Mesodermal cell (in vitro differentiated cells): Measurements from ENCODE around the gene SLC8A1.

ENCODE experiments used
- H3K27ac ChIP-seq: 2 replicates; pipeline ENCODE4 v1.7.0; 2013; ENCODE audit warnings: mild to moderate bottlenecking, low read depth, low read length, moderate library complexity; ENCODE audit not compliant: severe bottlenecking
- H3K36me3 ChIP-seq: 2 replicates; pipeline ENCODE4 v1.7.1; 2013; ENCODE audit warnings: mild to moderate bottlenecking, low read length, moderate library complexity; ENCODE audit not compliant: control insufficient read depth, insufficient read depth
- H3K4me1 ChIP-seq: one replicate; pipeline ENCODE4 v1.7.1; 2013; ENCODE audit warnings: mild to moderate bottlenecking, low read length; ENCODE audit not compliant: insufficient read depth, control insufficient read depth, poor library complexity, severe bottlenecking
- H3K4me3 ChIP-seq: 2 replicates; pipeline ENCODE4 v1.7.0; 2013; ENCODE audit warnings: low read length, control low read depth, mild to moderate bottlenecking; ENCODE audit not compliant: insufficient read depth, poor library complexity, severe bottlenecking; ENCODE audit errors: extremely low read depth
- H3K9me3 ChIP-seq: 2 replicates; pipeline ENCODE4 v1.7.1; 2013; ENCODE audit warnings: mild to moderate bottlenecking, low read length, moderate library complexity; ENCODE audit not compliant: control insufficient read depth
- WGBS, 2 experiments: methylation state at CpG; one replicate each; pipeline ENCODE4 v1.1.5; 2013; ENCODE audit warnings: missing lambda C conversion rate in 2 of 2; ENCODE audit not compliant: insufficient coverage in 2 of 2; 5-methylcytosine and 5-hydroxymethylcytosine counted together

Gene SLC8A1

GRCh38 chr2:40388161-40388560, 63.7 kb downstream of the SLC8A1 start:
- Histone ChIP-seq H3K36me3 (no peaks in the 10 kb centered on the region), H3K4me1 (no peaks in the 10 kb centered on the region), H3K4me3 (no peak overlapping the region), H3K9me3 (no peaks in the 10 kb centered on the region), H3K27ac (no peak overlapping the region)
- 100% methylated on average over 1 to 2 of the region's 5 CpGs for WGBS, 2 experiments

GRCh38 chr2:40386177-40386576, 65.7 kb downstream of the SLC8A1 start:
- H3K9me3 ChIP-seq, result peaks cover 10% of the 10 kb centered on the region
- no peaks in the 10 kb centered on the region for H3K36me3 ChIP-seq
- H3K27ac ChIP-seq, result no peak overlapping the region
- no peak overlapping the region for H3K4me3 ChIP-seq
- no peaks in the 10 kb centered on the region for H3K4me1 ChIP-seq
- no CpG with 5 or more reads among the region's 2 CpGs for WGBS, 2 experiments

GRCh38 chr2:40384714-40385113, 67.2 kb downstream of the SLC8A1 start:
- WGBS, 2 experiments, result no CpG with 5 or more reads among the region's 2 CpGs
- no peaks in the 10 kb centered on the region for H3K36me3 ChIP-seq
- H3K27ac ChIP-seq, result no peak overlapping the region
- peaks cover 15% of the 10 kb centered on the region for H3K9me3 ChIP-seq
- no peak overlapping the region for H3K4me3 ChIP-seq
- H3K4me1 ChIP-seq, result no peaks in the 10 kb centered on the region

GRCh38 chr2:40384233-40384632, 67.7 kb downstream of the SLC8A1 start:
- Histone ChIP-seq H3K4me1 (no peaks in the 10 kb centered on the region), H3K36me3 (no peaks in the 10 kb centered on the region), H3K27ac (no peak overlapping the region), H3K4me3 (no peak overlapping the region), H3K9me3 (peaks cover 15% of the 10 kb centered on the region)
- WGBS, 2 experiments, result no CpG with 5 or more reads among the region's 1 CpG

GRCh38 chr2:40380721-40381120, 71.2 kb downstream of the SLC8A1 start:
- no peak overlapping the region for H3K27ac ChIP-seq
- WGBS, 2 experiments, result 100% methylated on average over 1 of the region's 2 CpGs
- H3K9me3 ChIP-seq, result peaks cover 15% of the 10 kb centered on the region
- H3K4me3 ChIP-seq, result no peak overlapping the region
- H3K4me1 ChIP-seq, result no peaks in the 10 kb centered on the region
- no peaks in the 10 kb centered on the region for H3K36me3 ChIP-seq

GRCh38 chr2:40380041-40380440, 71.8 kb downstream of the SLC8A1 start:
- Histone ChIP-seq H3K4me1 (no peaks in the 10 kb centered on the region), H3K27ac (no peak overlapping the region), H3K9me3 (peaks cover 15% of the 10 kb centered on the region), H3K4me3 (no peak overlapping the region), H3K36me3 (no peaks in the 10 kb centered on the region)
- 71 to 100% methylated on average over 1 of the region's 1 CpG for WGBS, 2 experiments

GRCh38 chr2:40374543-40375240, 77.2 kb downstream of the SLC8A1 start:
- peaks cover 24% of the 10 kb centered on the region for H3K4me1 ChIP-seq
- no peaks in the 10 kb centered on the region for H3K9me3 ChIP-seq
- WGBS, 2 experiments, result 83% methylated on average over 1 of the region's 2 CpGs; no CpG with 5 or more reads in 1 of the 2 experiments
- H3K36me3 ChIP-seq, result no peaks in the 10 kb centered on the region
- H3K27ac ChIP-seq, result no peak overlapping the region
- no peak overlapping the region for H3K4me3 ChIP-seq

GRCh38 chr2:40373111-40373510, 78.8 kb downstream of the SLC8A1 start:
- Histone ChIP-seq H3K4me1 (peaks cover 24% of the 10 kb centered on the region), H3K27ac (no peak overlapping the region), H3K9me3 (no peaks in the 10 kb centered on the region), H3K36me3 (no peaks in the 10 kb centered on the region), H3K4me3 (no peak overlapping the region)
- no CpG with 5 or more reads among the region's 1 CpG for WGBS, 2 experiments

GRCh38 chr2:40372283-40372985, 79.5 kb downstream of the SLC8A1 start:
- peaks cover 24% of the 10 kb centered on the region for H3K4me1 ChIP-seq
- no peaks in the 10 kb centered on the region for H3K36me3 ChIP-seq
- WGBS, 2 experiments, result 74 to 89% methylated on average over 1 to 2 of the region's 5 CpGs
- peak overlapping the region; percentile 68 for H3K27ac ChIP-seq
- H3K4me3 ChIP-seq, result no peak overlapping the region
- H3K9me3 ChIP-seq, result no peaks in the 10 kb centered on the region

- 23 to 33% methylated on average over 2 of the region's 4 CpGs for WGBS, 2 experiments
Measured at GRCh38 chr2:40371525-40372282, 80.2 kb downstream of the SLC8A1 start.

More at GRCh38 chr2:40371525-40372282, 80.2 kb downstream of the SLC8A1 start:
- H3K9me3 ChIP-seq, result no peaks in the 10 kb centered on the region
- peak overlapping the region; percentile 68 for H3K27ac ChIP-seq
- no peaks in the 10 kb centered on the region for H3K36me3 ChIP-seq
- peaks cover 24% of the 10 kb centered on the region for H3K4me1 ChIP-seq
- no peak overlapping the region for H3K4me3 ChIP-seq
